ENCODE data around the gene BARHL1. TPM values are rescaled to one million over a fixed set of nuclear protein-coding genes. Genes with fewer than 3 reads are reported as not detected.

The BARHL1 gene
- polyA plus RNA-seq, 1 donor from 2014 or later, result not detected

DNA sequence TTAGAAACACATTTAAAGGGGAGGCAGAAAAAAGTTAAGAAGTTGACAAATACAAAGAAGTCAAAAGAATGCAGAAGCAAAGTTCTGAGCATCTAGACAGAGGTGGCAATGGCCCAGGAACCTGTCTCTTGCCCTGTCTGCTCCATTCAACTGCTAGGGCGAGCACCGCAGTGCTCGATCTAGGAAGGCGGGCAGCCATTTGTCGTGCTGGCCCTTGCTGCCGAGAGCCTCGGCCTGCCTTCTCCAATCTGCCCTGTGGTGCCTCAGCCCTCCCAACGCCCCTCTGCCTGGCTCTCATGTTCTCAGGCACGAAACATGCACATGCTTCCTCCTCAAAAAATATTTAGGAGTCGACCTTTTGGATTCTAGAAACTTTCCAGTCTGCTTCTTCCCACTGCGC lies 45.2 kb downstream of the BARHL1 start:
- TF ChIP-seq EP300 (conservative IDR thresholded peaks at IDR 0.05; ENCODE audit: poor library complexity, severe bottlenecking) (no peak), POLR2AphosphoS5 (IDR thresholded peaks at IDR 0.05) (no peak), TAF1 (IDR thresholded peaks at IDR 0.05; ENCODE audit: low read depth) (no peak), SMC3 (conservative IDR thresholded peaks at IDR 0.05; ENCODE audit: poor library complexity) (no peak), EZH2 (IDR thresholded peaks at IDR 0.05; ENCODE audit: borderline replicate concordance, insufficient read depth, low read length, poor library complexity, severe bottlenecking) (no peak), MXI1 (conservative IDR thresholded peaks at IDR 0.05; ENCODE audit: poor library complexity, severe bottlenecking) (no peak), RAD21 (conservative IDR thresholded peaks at IDR 0.05) (no peak)
- TF ChIP-seq, protein P1, sequence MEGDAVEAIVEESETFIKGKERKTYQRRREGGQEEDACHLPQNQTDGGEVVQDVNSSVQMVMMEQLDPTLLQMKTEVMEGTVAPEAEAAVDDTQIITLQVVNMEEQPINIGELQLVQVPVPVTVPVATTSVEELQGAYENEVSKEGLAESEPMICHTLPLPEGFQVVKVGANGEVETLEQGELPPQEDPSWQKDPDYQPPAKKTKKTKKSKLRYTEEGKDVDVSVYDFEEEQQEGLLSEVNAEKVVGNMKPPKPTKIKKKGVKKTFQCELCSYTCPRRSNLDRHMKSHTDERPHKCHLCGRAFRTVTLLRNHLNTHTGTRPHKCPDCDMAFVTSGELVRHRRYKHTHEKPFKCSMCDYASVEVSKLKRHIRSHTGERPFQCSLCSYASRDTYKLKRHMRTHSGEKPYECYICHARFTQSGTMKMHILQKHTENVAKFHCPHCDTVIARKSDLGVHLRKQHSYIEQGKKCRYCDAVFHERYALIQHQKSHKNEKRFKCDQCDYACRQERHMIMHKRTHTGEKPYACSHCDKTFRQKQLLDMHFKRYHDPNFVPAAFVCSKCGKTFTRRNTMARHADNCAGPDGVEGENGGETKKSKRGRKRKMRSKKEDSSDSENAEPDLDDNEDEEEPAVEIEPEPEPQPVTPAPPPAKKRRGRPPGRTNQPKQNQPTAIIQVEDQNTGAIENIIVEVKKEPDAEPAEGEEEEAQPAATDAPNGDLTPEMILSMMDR (IDR thresholded peaks at IDR 0.05; ENCODE audit: poor library complexity, severe bottlenecking), result no peak
- TF ChIP-seq, protein P2, sequence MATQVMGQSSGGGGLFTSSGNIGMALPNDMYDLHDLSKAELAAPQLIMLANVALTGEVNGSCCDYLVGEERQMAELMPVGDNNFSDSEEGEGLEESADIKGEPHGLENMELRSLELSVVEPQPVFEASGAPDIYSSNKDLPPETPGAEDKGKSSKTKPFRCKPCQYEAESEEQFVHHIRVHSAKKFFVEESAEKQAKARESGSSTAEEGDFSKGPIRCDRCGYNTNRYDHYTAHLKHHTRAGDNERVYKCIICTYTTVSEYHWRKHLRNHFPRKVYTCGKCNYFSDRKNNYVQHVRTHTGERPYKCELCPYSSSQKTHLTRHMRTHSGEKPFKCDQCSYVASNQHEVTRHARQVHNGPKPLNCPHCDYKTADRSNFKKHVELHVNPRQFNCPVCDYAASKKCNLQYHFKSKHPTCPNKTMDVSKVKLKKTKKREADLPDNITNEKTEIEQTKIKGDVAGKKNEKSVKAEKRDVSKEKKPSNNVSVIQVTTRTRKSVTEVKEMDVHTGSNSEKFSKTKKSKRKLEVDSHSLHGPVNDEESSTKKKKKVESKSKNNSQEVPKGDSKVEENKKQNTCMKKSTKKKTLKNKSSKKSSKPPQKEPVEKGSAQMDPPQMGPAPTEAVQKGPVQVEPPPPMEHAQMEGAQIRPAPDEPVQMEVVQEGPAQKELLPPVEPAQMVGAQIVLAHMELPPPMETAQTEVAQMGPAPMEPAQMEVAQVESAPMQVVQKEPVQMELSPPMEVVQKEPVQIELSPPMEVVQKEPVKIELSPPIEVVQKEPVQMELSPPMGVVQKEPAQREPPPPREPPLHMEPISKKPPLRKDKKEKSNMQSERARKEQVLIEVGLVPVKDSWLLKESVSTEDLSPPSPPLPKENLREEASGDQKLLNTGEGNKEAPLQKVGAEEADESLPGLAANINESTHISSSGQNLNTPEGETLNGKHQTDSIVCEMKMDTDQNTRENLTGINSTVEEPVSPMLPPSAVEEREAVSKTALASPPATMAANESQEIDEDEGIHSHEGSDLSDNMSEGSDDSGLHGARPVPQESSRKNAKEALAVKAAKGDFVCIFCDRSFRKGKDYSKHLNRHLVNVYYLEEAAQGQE (IDR thresholded peaks at IDR 0.05; ENCODE audit: borderline replicate concordance), result no peak
- Histone ChIP-seq H3K9me3 (ENCODE audit: low read length) (no peaks in the 10 kb centered on the region), H3K36me3 (ENCODE audit: insufficient read depth, low read length) (no peaks in the 10 kb centered on the region), H3F3A (ENCODE audit: insufficient read depth, low read length, poor library complexity, severe bottlenecking) (no peaks in the 10 kb centered on the region), H3K9ac (ENCODE audit: low read length) (no peak overlapping the region), H3K4me2 (ENCODE audit: low read length) (no peak overlapping the region), H2AFZ (ENCODE audit: low read depth, low read length) (no peak overlapping the region), H3K27me3 (ENCODE audit: insufficient read depth, low read depth, low read length) (no peaks in the 10 kb centered on the region), H3K27ac (ENCODE audit: low read length) (no peak overlapping the region), H4K20me1 (ENCODE audit: insufficient read depth) (no peaks in the 10 kb centered on the region), H3K9me2 (ENCODE audit: insufficient read depth, low read length) (no peaks in the 10 kb centered on the region), H3K79me2 (replicated peaks; ENCODE audit: insufficient read depth, low read length) (no peaks in the 10 kb centered on the region), H3K4me3 (ENCODE audit: low read length) (no peak overlapping the region)

DNA sequence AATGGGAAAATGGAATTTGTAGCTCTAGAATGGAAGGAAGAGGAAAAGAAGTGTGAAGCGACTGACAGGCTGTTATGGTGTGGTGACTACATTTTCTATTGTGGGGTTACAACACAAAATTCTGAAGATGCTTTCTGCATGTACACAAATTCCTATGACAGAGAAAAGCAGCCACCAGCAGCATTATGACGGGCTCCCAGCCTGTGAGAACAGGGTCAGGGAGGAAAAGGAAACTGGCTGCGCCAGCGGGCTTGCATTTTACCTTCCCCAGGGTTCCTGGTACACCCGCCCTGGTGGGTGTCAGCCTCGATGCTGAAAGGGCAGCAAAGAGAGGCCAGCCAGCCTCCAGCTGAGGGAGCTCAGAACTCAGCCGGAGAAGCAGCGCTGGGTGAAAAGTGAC lies 46.3 kb downstream of the BARHL1 start:
- no peaks in the 10 kb centered on the region for H4K20me1 ChIP-seq (ENCODE audit: insufficient read depth)
- H3K9me2 ChIP-seq (ENCODE audit: insufficient read depth, low read length), result no peaks in the 10 kb centered on the region
- H3F3A ChIP-seq (ENCODE audit: insufficient read depth, low read length, poor library complexity, severe bottlenecking), result no peaks in the 10 kb centered on the region
- no peaks in the 10 kb centered on the region for H3K79me2 ChIP-seq (replicated peaks; ENCODE audit: insufficient read depth, low read length)
- H3K4me2 ChIP-seq (ENCODE audit: low read length), result no peak overlapping the region
- H3K9me3 ChIP-seq (ENCODE audit: low read length), result no peaks in the 10 kb centered on the region
- H3K36me3 ChIP-seq (ENCODE audit: insufficient read depth, low read length), result no peaks in the 10 kb centered on the region
- no peak overlapping the region for H3K4me3 ChIP-seq (ENCODE audit: low read length)
- H2AFZ ChIP-seq (ENCODE audit: low read depth, low read length), result no peak overlapping the region
- H3K27me3 ChIP-seq (ENCODE audit: insufficient read depth, low read depth, low read length), result no peaks in the 10 kb centered on the region
- H3K9ac ChIP-seq (ENCODE audit: low read length), result no peak overlapping the region
- no peak for TF ChIP-seq EZH2 (IDR thresholded peaks at IDR 0.05; ENCODE audit: borderline replicate concordance, insufficient read depth, low read length, poor library complexity, severe bottlenecking)
- no peak for TF ChIP-seq TAF1 (IDR thresholded peaks at IDR 0.05; ENCODE audit: low read depth)
- no peak for TF ChIP-seq SMC3 (conservative IDR thresholded peaks at IDR 0.05; ENCODE audit: poor library complexity)
- no peak for TF ChIP-seq POLR2AphosphoS5 (IDR thresholded peaks at IDR 0.05)
- TF ChIP-seq MXI1 (conservative IDR thresholded peaks at IDR 0.05; ENCODE audit: poor library complexity, severe bottlenecking), result no peak
- TF ChIP-seq, protein P1 (IDR thresholded peaks at IDR 0.05; ENCODE audit: poor library complexity, severe bottlenecking), result no peak
- TF ChIP-seq, protein P2 (IDR thresholded peaks at IDR 0.05; ENCODE audit: borderline replicate concordance), result no peak
- no peak for TF ChIP-seq EP300 (conservative IDR thresholded peaks at IDR 0.05; ENCODE audit: poor library complexity, severe bottlenecking)
- TF ChIP-seq RAD21 (conservative IDR thresholded peaks at IDR 0.05), result no peak
- H3K27ac ChIP-seq (ENCODE audit: low read length), result peak overlapping the region; percentile 21

All from neural cell (in vitro differentiated cells).